ENCODE measurements around the gene CPN2. TPM values are rescaled to one million over a fixed set of nuclear protein-coding genes. Genes with fewer than 3 reads are reported as not detected.

The CPN2 gene
- total and polyA plus RNA-seq, 11 donors: 0.14 to 6.0 (median 0.72) TPM

DNA sequence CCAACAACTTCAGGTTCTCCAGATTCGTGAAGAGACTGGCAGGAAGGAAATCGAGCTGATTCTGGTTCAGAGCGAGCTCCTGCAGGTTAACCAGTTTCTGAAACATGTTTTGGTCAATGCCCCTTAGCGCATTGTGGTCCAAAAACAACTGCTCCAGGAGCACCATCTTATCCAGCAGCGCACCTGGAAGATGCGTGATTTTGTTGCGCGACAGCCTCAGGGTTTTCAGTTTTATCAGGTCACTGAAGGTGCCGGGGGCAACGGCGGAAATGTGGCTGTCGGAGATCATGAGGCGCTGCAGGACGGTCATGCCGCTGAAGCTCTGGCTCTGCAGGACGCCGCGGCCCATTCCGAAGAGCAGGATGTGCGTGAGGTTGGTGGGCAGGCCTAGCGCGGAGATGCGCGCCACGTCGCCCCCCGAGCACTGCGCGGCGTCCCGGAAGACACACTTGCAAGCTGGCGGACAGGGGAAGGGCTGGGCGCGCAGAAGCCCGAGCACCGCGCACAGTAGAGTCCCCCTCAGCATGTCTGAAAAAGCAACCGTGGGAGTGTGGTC is 46.7 kb upstream of the CPN2 start:
- H3K9me3 ChIP-seq: no peaks in the 10 kb centered on the region
- H3K27ac ChIP-seq: no peak overlapping the region
- no peak for TF ChIP-seq POLR2A (IDR thresholded peaks at IDR 0.05)
- TF ChIP-seq, protein P1, sequence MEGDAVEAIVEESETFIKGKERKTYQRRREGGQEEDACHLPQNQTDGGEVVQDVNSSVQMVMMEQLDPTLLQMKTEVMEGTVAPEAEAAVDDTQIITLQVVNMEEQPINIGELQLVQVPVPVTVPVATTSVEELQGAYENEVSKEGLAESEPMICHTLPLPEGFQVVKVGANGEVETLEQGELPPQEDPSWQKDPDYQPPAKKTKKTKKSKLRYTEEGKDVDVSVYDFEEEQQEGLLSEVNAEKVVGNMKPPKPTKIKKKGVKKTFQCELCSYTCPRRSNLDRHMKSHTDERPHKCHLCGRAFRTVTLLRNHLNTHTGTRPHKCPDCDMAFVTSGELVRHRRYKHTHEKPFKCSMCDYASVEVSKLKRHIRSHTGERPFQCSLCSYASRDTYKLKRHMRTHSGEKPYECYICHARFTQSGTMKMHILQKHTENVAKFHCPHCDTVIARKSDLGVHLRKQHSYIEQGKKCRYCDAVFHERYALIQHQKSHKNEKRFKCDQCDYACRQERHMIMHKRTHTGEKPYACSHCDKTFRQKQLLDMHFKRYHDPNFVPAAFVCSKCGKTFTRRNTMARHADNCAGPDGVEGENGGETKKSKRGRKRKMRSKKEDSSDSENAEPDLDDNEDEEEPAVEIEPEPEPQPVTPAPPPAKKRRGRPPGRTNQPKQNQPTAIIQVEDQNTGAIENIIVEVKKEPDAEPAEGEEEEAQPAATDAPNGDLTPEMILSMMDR (IDR thresholded peaks at IDR 0.05): no peak
- H3K4me3 ChIP-seq: peak overlapping the region in 10 of 12 donors; percentile 16 to 48 (median 33)
- peak in 3 of 4 donors; percentile 38 to 52 (median 40) for ATAC-seq
- 4 to 7% (median 6%) methylated on average over 27 to 38 of the region's 38 CpGs for WGBS, 4 donors
- peaks cover 6 to 40% (median 16%) of the 10 kb centered on the region in 9 donors for H3K27me3 ChIP-seq
- intact Hi-C loops (cut with DNase I): loop anchor here in 1 of 10 donors (5.0 kb wide), 1 partner anchor 51 kb away; no protein-coding TSS in a partner anchor
- H3K36me3 ChIP-seq: peaks cover 0 to 8% (median 0%) of the 10 kb centered on the region in 9 donors
- H3K4me1 ChIP-seq: peaks cover 3 to 22% (median 11%) of the 10 kb centered on the region in 12 donors
- DNase-seq: no peak

DNA sequence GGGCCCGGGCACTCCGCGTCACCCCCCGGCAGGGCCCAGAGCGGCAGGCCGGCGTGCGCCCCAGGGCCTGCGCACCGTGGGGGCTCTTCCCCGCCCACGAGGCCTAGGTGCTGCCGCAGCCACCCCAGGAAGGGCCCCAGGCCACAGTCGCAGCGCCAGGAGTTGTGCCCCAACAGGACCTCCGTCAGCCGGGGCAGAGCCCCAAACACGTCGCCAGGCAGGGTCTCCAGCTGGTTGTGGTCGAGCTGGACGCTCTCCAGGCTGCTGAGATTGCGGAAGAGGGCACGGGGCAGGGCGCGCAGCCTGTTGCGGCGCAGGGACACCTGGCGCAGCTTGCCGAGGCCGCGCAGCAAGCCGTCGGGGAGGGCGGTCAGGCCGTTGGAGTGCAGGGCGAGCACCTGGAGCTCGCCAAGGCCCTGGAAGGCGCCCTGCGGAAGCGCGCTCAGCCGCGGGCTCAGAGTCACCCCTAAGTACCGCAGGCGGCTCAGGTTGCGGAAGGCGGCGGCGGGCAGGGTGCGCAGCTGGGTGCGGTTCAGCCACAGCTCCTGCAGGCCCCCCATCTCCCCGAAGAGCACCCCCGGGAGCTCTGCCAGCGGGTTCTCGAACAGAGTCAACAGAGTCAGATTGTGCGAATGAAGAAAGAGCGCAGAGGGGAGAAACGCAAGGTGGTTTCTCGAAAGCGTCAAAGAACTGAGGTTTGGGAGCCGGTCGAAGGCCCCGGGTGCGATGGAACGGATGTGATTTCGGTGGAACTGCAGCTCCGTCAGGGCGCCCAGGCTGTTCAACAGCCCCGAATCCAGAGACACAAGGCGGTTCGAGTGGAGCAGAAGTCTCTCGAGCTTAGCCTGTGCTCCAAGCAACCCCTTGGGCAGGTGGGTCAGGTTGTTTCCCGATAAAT is 46.0 kb upstream of the CPN2 start:
- 29 to 42% (median 34%) methylated on average over 46 to 73 of the region's 73 CpGs for WGBS, 4 donors
- Histone ChIP-seq H3K27me3 (peaks cover 6 to 40% (median 17%) of the 10 kb centered on the region in 9 donors), H3K9me3 (no peaks in the 10 kb centered on the region), H3K4me1 (peaks cover 3 to 22% (median 11%) of the 10 kb centered on the region in 12 donors), H3K36me3 (peaks cover 0 to under 1% (median 0%) of the 10 kb centered on the region in 9 donors), H3K27ac (no peak overlapping the region), H3K4me3 (peak overlapping the region in 9 of 12 donors; percentile 19 to 48 (median 35))
- ATAC-seq (peak in 2 of 4 donors; percentile 27 to 41), DNase-seq (no peak)
- TF ChIP-seq, protein P1 (IDR thresholded peaks at IDR 0.05): no peak
- intact Hi-C loops (cut with DNase I): loop anchor here in 1 of 10 donors (5.0 kb wide), 1 partner anchor 50 kb away; no protein-coding TSS in a partner anchor

DNA sequence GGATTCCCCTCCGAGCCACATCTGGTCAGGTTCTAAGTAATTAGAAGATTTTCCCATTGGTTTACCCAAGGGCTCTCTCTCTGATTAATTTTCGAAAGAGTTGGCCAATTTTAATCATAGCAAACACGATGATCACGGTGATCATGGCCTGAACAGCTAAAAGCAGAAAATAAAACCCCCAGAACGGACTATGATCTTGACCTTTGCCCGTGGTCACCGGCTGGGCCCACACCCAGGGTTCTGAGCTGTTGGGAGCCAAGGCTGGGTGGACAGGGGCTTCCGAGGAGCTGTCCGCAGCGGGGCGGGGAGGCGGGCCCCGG is 45.4 kb upstream of the CPN2 start:
- H3K27me3 ChIP-seq: peaks cover 6 to 40% (median 17%) of the 10 kb centered on the region in 9 donors

More for the DNA sequence above, 45.4 kb upstream of the CPN2 start:
- Histone ChIP-seq H3K4me3 (peak overlapping the region in 9 of 12 donors; percentile 9 to 48 (median 35)), H3K36me3 (no peaks in the 10 kb centered on the region), H3K4me1 (peaks cover 3 to 22% (median 11%) of the 10 kb centered on the region in 12 donors), H3K27ac (no peak overlapping the region), H3K9me3 (peaks cover 0 to under 1% (median 0%) of the 10 kb centered on the region in 12 donors)
- 45 to 53% (median 50%) methylated on average over 11 to 13 of the region's 13 CpGs for WGBS, 4 donors
- DNase-seq (no peak), ATAC-seq (no peak)
- TF ChIP-seq, protein P1 (IDR thresholded peaks at IDR 0.05): no peak
- no peak for TF ChIP-seq POLR2A (IDR thresholded peaks at IDR 0.05)
- intact Hi-C loops (cut with DNase I): loop anchor here in 1 of 10 donors (5.0 kb wide), 1 partner anchor 49 kb away; no protein-coding TSS in a partner anchor

Measured in heart left ventricle (tissue), 16 donors.